Measurements from ENCODE around the gene GALNT9. TPM values are rescaled to one million over a fixed set of nuclear protein-coding genes. Genes with fewer than 3 reads are reported as not detected.

Gene GALNT9
- 0.59 and 0.81 TPM in 2 replicates for total RNA-seq

GRCh38 chr12:132329036-132329719 is at the start of gene GALNT9:
Gene GALNT9, minus strand, starts transcription at chr12:132329589. Its CDS starts 386 bp downstream, at chr12:132329203.

Other genes starting within 250 kb of the GALNT9 start
- 6.1 and 6.3 TPM in 2 replicates for gene DDX51, start 185.3 kb downstream of the GALNT9 start, total RNA-seq
- gene NOC4L, start 185.1 kb downstream of the GALNT9 start, total RNA-seq = 11.3 and 12.4 TPM in 2 replicates
- 7.7 and 11.2 TPM in 2 replicates for gene FBRSL1, start 160.6 kb upstream of the GALNT9 start, total RNA-seq

Data from cardiac ventricle fibroblast (primary cell).